H1 (cell line): Measurements from ENCODE around the gene FOXA2. TPM values are rescaled to one million over a fixed set of nuclear protein-coding genes. Genes with fewer than 3 reads are reported as not detected.

Source experiments
- CTCF ChIA-PET: fragments of 300-600 bp; sonication (Branson Sonifier 250); formaldehyde crosslinking; loops from one replicate; lab custom pipeline; 2021; ENCODE audit not compliant: partially characterized antibody; lab: Charles Lee
- POLR2A ChIA-PET: fragments of 300-600 bp; sonication (Branson Sonifier 250); formaldehyde crosslinking; loops from one replicate; lab custom pipeline; 2021; ENCODE audit warnings: inconsistent platforms; ENCODE audit not compliant: partially characterized antibody; lab: Charles Lee
- DNase-seq, 2 experiments: peaks; one replicate each; pipeline versions ENCODE4 v3.0.0 to v3.0.0-alpha.2; 2010 to 2022; ENCODE audit warnings: low spot score in 2 of 2, low read depth in 1 of 2, mixed read lengths in 1 of 2
- FAIRE-seq: peaks from 2 replicates; lab custom pipeline; 2011; peaks lifted over from hg19 to GRCh38; lab: Jason Lieb, UNC
- H2AFZ ChIP-seq: 2 replicates; pipeline ENCODE4 v1.8.1; 2012; ENCODE audit warnings: low read length, inconsistent platforms
- H2AK5ac ChIP-seq: 2 replicates; pipeline ENCODE4 v1.6.1; 2013; ENCODE audit warnings: low read depth, low read length
- H2BK120ac ChIP-seq: replicated peaks from 2 replicates; pipeline ENCODE3; 2013; ENCODE audit warnings: low read depth, low read length, inconsistent platforms
- H2BK12ac ChIP-seq: 2 replicates; pipeline ENCODE4 v1.6.1; 2013; ENCODE audit warnings: low read depth, low read length
- H2BK15ac ChIP-seq: 2 replicates; pipeline ENCODE4 v1.6.1; 2013; ENCODE audit warnings: low read length
- H2BK20ac ChIP-seq: 2 replicates; pipeline ENCODE4 v1.6.1; 2013; ENCODE audit warnings: low read length
- H2BK5ac ChIP-seq: 2 replicates; pipeline ENCODE4 v1.6.1; 2013; ENCODE audit warnings: low read depth, low read length
- H3K14ac ChIP-seq: 2 replicates; pipeline ENCODE4 v1.6.1; 2013; ENCODE audit warnings: inconsistent platforms; ENCODE audit not compliant: insufficient read length
- H3K18ac ChIP-seq: 2 replicates; pipeline ENCODE4 v1.6.1; 2013; ENCODE audit warnings: low read length; ENCODE audit errors: extremely low read depth
- H3K23ac ChIP-seq: 2 replicates; pipeline ENCODE4 v1.6.1; 2013; ENCODE audit warnings: inconsistent platforms; ENCODE audit not compliant: insufficient read length
- H3K23me2 ChIP-seq: 2 replicates; pipeline ENCODE4 v1.6.1; 2013; ENCODE audit warnings: low read depth, low read length
- H3K27ac ChIP-seq: 2 replicates; pipeline ENCODE4 v1.6.1; 2011; ENCODE audit warnings: low read depth, low read length, inconsistent platforms
- H3K27me3 ChIP-seq, 4 experiments: replicated peaks in 1 of 4; 1 replicate in 1 of 4; 2 replicates in 3 of 4; pipeline versions ENCODE4 v1.6.1 to v1.8.1; 2011 to 2013; ENCODE audit warnings: low read length in 3 of 4, mild to moderate bottlenecking in 3 of 4, inconsistent platforms in 2 of 4, mixed read lengths in 2 of 4, moderate library complexity in 1 of 4; ENCODE audit not compliant: control insufficient read depth in 3 of 4, insufficient read depth in 3 of 4; ENCODE audit errors: extremely low read depth in 1 of 4
- H3K36me3 ChIP-seq, 4 experiments: 2 replicates each; pipeline versions ENCODE4 v1.6.1 to v1.8.1; 2011 to 2013; ENCODE audit warnings: mild to moderate bottlenecking in 4 of 4, low read length in 3 of 4, moderate library complexity in 2 of 4, control low read depth in 1 of 4, inconsistent platforms in 1 of 4; ENCODE audit not compliant: insufficient read depth in 4 of 4, control insufficient read depth in 2 of 4
- H3K4ac ChIP-seq: replicated peaks from 2 replicates; pipeline ENCODE3; 2013; ENCODE audit warnings: low read length, low read depth, mixed read lengths, inconsistent platforms; ENCODE audit not compliant: insufficient read length
- H3K4me1 ChIP-seq, 4 experiments: replicated peaks in 1 of 4; 1 replicate in 1 of 4; 2 replicates in 3 of 4; pipeline versions ENCODE4 v1.6.1 to v1.8.1; 2011 to 2013; ENCODE audit warnings: low read length in 3 of 4, inconsistent platforms in 2 of 4, mixed read lengths in 1 of 4; ENCODE audit not compliant: insufficient read depth in 4 of 4, control insufficient read depth in 3 of 4
- H3K4me2 ChIP-seq, 2 experiments: 2 replicates each; pipeline versions ENCODE4 v1.6.1 to v1.8.1; 2011 to 2013; ENCODE audit warnings: low read depth in 2 of 2, low read length in 2 of 2, control low read depth in 1 of 2, inconsistent platforms in 1 of 2, mild to moderate bottlenecking in 1 of 2; ENCODE audit not compliant: insufficient read depth in 1 of 2
- H3K4me3 ChIP-seq, 4 experiments: fragments of 200-600, 300-600 bp in 1 of 4; sonication (generic), shearing (Covaris generic), sonication (Bioruptor Twin) in 1 of 4; 2 replicates each; pipeline versions ENCODE4 v1.5.1 to v1.8.1; 2011 to 2016; ENCODE audit warnings: low read length in 4 of 4, low read depth in 3 of 4, control low read depth in 2 of 4, inconsistent platforms in 2 of 4, mild to moderate bottlenecking in 2 of 4, mixed read lengths in 1 of 4, moderate library complexity in 1 of 4; ENCODE audit not compliant: insufficient read depth in 2 of 4; ENCODE audit errors: extremely low read depth in 1 of 4
- H3K56ac ChIP-seq: replicated peaks from 2 replicates; pipeline ENCODE3; 2013; ENCODE audit warnings: low read depth, mild to moderate bottlenecking, mixed read lengths, low read length, inconsistent platforms; ENCODE audit not compliant: insufficient read length
- H3K79me1 ChIP-seq: 2 replicates; pipeline ENCODE4 v1.6.1; 2013; ENCODE audit warnings: low read depth, low read length, control low read depth
- H3K79me2 ChIP-seq, 2 experiments: 2 replicates each; pipeline versions ENCODE4 v1.6.1 to v1.8.1; 2012 to 2013; ENCODE audit warnings: low read length in 2 of 2, mild to moderate bottlenecking in 2 of 2, inconsistent platforms in 1 of 2; ENCODE audit not compliant: insufficient read depth in 2 of 2, control insufficient read depth in 1 of 2
- H3K9ac ChIP-seq, 4 experiments: replicated peaks in 1 of 4; 1 replicate in 1 of 4; 2 replicates in 3 of 4; pipeline versions ENCODE4 v1.6.1 to v1.8.1; 2011 to 2013; ENCODE audit warnings: low read depth in 3 of 4, low read length in 3 of 4, control low read depth in 2 of 4, mild to moderate bottlenecking in 2 of 4, moderate library complexity in 2 of 4, inconsistent platforms in 1 of 4; ENCODE audit errors: extremely low read depth in 1 of 4
- H3K9me3 ChIP-seq, 2 experiments: 2 replicates each; pipeline versions ENCODE4 v1.6.1 to v1.8.1; 2012 to 2013; ENCODE audit warnings: mild to moderate bottlenecking in 2 of 2, moderate library complexity in 2 of 2, control low read depth in 1 of 2, inconsistent platforms in 1 of 2, low read depth in 1 of 2, low read length in 1 of 2, mixed read lengths in 1 of 2; ENCODE audit not compliant: insufficient read depth in 2 of 2
- H4K20me1 ChIP-seq, 2 experiments: replicated peaks in 1 of 2; 2 replicates each; pipeline versions ENCODE3 to v1.8.1; 2011 to 2013; ENCODE audit warnings: inconsistent platforms in 2 of 2, low read length in 2 of 2, mild to moderate bottlenecking in 1 of 2; ENCODE audit not compliant: insufficient read depth in 2 of 2, control insufficient read depth in 1 of 2
- H4K5ac ChIP-seq: 2 replicates; pipeline ENCODE4 v1.6.1; 2013; ENCODE audit warnings: low read length, low read depth, mixed read lengths, inconsistent platforms; ENCODE audit not compliant: insufficient read length
- H4K8ac ChIP-seq: 2 replicates; pipeline ENCODE4 v1.8.0; 2013; ENCODE audit warnings: mild to moderate bottlenecking, moderate library complexity, low read length, inconsistent platforms; ENCODE audit not compliant: insufficient read depth; ENCODE audit errors: extremely low read depth
- H4K91ac ChIP-seq: replicated peaks from 2 replicates; pipeline ENCODE3; 2013; ENCODE audit warnings: low read length, mixed read lengths, inconsistent platforms; ENCODE audit not compliant: insufficient read length
- CEBPB ChIP-seq: IDR thresholded peaks from 2 replicates; pipeline ENCODE4 v1.6.1; 2012; ENCODE audit warnings: low read depth, low read length
- POLR2AphosphoS5 ChIP-seq: IDR thresholded peaks from 2 replicates; pipeline ENCODE4 v1.6.1; 2011; ENCODE audit warnings: low read depth, low read length
- WGBS, 2 experiments: shearing (Covaris generic) in 1 of 2; methylation state at CpG; one replicate each; pipeline versions ENCODE4 v1.1.6 to v1.1.7; 2013 to 2015; ENCODE audit warnings: low lambda C conversion rate in 2 of 2, mixed read lengths in 2 of 2, inconsistent platforms in 1 of 2, low coverage in 1 of 2, missing lambda C conversion rate in 1 of 2; ENCODE audit not compliant: insufficient replicate concordance in 2 of 2, insufficient coverage in 1 of 2, insufficient read length in 1 of 2; ENCODE audit errors: extremely low coverage in 1 of 2, missing lambda C conversion rate in 1 of 2; 5-methylcytosine and 5-hydroxymethylcytosine counted together
- polyA plus RNA-seq, 7 experiments: library from polyadenylated mRNA; depleted of rRNA in 3 of 7; stranded (reverse) in 5 of 7; unstranded in 2 of 7; fragments of >200 nt in 5 of 7; fragments of 200-250 nt in 2 of 7; gene quantifications; 1 replicate in 5 of 7; 2 replicates in 1 of 7; 4 replicates in 1 of 7; pipeline versions ENCODE4 v1.2.1 to v1.2.3, GENCODE V29; 2011 to 2013; ENCODE audit warnings: missing spikeins in 2 of 7, mixed read lengths in 2 of 7
- total RNA-seq: library from RNA; stranded (reverse); fragmentation: NEBNext Ultra II Directional; extraction: Animal tissue kit (Norgen Biotek cat#: 25700); gene quantifications from 2 replicates; pipeline ENCODE4 v1.2.1, GENCODE V29; 2021

The FOXA2 gene
- total and polyA plus RNA-seq, 2 of the 8 experiments (the other 6 are each of a cell fraction or from before 2014, with no cell fraction given) = not detected

DNA sequence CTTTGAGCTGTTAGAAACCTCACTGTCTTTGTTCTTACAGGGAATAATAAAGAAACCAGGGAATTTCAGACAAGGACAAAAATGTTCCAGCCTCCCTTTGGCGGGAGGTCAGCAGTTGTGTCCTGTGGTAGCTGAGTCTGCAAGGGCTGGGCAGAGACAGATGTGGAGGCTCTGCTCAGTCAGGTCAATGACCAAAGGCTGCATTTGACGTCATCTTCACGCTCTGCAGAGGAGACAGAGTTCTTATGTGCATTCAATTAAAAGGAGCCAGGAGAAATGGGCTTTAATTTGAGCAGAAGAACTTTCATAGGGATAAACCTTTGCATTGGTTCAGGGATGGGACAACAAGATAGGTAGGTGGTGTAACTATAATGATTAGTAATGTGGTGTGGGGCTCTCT is 45.1 kb upstream of the FOXA2 start:
- Histone ChIP-seq H3K9ac (no peak overlapping the region), H2BK120ac (no peak overlapping the region), H3K23ac (no peak overlapping the region), H3K27me3 (no peaks in the 10 kb centered on the region), H2BK12ac (0 out of 2 replicates have a peak overlapping the region, but pooled peaks have one; percentile 2), H3K56ac (no peak overlapping the region), H4K20me1 (no peaks in the 10 kb centered on the region), H3K4me1 (peaks cover 0 to 4% (median 0%) of the 10 kb centered on the region in 4 experiments; a peak in 2 of 7 replicates), H4K91ac (no peak overlapping the region), H3K23me2 (no peaks in the 10 kb centered on the region), H2BK5ac (no peak overlapping the region), H3K79me1 (no peaks in the 10 kb centered on the region), H2AFZ (no peak overlapping the region), H3K4me2 (no peak overlapping the region), H3K18ac (no peak overlapping the region), H3K79me2 (no peaks in the 10 kb centered on the region), H2BK15ac (no peak overlapping the region), H3K14ac (no peak overlapping the region), H3K36me3 (no peaks in the 10 kb centered on the region), H4K8ac (no peak overlapping the region), H3K4me3 (no peak overlapping the region), H2BK20ac (0 out of 2 replicates have a peak overlapping the region, but pooled peaks have one; percentile 28), H3K4ac (no peak overlapping the region), H3K9me3 (no peaks in the 10 kb centered on the region), H2AK5ac (no peak overlapping the region), H3K27ac (no peak overlapping the region), H4K5ac (no peak overlapping the region)
- FAIRE-seq (no peak), DNase-seq (no peak)
- TF ChIP-seq POLR2AphosphoS5 (no peak), CEBPB (no peak)
- ChIA-PET POLR2A (interaction anchor here (1.3 kb wide), 1 partner anchor 9 kb away, joined by 4 read pairs; no protein-coding TSS in a partner anchor), CTCF (interaction anchor here (0.9 to 2.6 kb wide), 3 partner anchors 11 to 295 kb away, joined by 3 to 7 read pairs (median 3); no protein-coding TSS in a partner anchor)
- 87% methylated on average over 3 of the region's 3 CpGs; no CpG with 5 or more reads in 1 of the 2 experiments for WGBS, 2 experiments
